OCI-LY7 (cell line): ENCODE measurements around the gene RNF207.

Experiments used
- EZH2phosphoT487 ChIP-seq: fragments of 200-600 bp; sonication (generic); IDR thresholded peaks from 2 replicates; pipeline ENCODE4 v1.6.1; 2018; ENCODE audit warnings: low read depth, borderline replicate concordance, mild to moderate bottlenecking, mixed run types, antibody characterized with exemption, low read length, moderate library complexity, mixed read lengths
- TF ChIP-seq, protein P1 (sequence below): fragments of 200-600 bp; sonication (generic); conservative IDR thresholded peaks from 2 replicates; pipeline ENCODE4 v1.5.1; 2014; ENCODE audit warnings: mild to moderate bottlenecking, antibody characterized with exemption, low read length, moderate library complexity, mixed read lengths

DNA sequence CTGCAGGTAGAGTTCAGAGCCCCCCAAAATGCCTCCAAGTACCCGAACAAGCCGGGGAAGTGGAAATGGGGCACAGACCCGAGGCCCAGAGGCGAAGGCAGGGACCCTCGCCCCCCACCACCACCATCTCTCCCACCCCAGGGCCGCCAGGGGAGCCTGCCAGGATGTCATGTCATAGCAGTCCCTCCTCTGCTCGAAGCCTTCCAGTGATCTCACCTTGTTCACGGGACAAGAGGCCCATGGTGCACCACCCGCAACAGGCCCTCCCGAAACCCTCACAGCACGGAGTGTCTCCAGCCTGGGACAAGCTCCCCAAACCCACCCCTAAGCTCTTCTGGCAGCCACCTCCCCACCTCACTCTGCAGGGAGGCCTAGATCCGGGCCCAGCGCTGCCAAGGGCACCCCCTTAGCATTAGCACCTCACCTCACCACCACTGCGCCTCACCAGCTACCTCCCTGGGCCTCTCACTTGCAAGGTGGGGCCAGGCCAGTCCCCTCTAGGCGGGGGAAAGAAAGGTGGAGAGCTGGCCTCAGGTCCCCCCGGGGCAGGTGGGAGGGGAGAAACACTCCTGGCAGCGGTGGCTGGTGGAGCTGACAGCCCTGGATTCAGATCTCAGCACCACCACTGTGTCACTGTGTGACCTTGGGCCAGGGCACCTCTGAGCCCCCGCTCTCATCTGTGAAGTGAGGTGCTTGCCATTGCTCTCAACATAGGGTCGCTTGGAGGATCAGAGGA, 39.1 kb upstream of the RNF207 start:
- TF ChIP-seq, protein P1, sequence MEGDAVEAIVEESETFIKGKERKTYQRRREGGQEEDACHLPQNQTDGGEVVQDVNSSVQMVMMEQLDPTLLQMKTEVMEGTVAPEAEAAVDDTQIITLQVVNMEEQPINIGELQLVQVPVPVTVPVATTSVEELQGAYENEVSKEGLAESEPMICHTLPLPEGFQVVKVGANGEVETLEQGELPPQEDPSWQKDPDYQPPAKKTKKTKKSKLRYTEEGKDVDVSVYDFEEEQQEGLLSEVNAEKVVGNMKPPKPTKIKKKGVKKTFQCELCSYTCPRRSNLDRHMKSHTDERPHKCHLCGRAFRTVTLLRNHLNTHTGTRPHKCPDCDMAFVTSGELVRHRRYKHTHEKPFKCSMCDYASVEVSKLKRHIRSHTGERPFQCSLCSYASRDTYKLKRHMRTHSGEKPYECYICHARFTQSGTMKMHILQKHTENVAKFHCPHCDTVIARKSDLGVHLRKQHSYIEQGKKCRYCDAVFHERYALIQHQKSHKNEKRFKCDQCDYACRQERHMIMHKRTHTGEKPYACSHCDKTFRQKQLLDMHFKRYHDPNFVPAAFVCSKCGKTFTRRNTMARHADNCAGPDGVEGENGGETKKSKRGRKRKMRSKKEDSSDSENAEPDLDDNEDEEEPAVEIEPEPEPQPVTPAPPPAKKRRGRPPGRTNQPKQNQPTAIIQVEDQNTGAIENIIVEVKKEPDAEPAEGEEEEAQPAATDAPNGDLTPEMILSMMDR, result no peak
- TF ChIP-seq EZH2phosphoT487, result no peak
